CD4-positive, alpha-beta T cell treated with Interleukin-4 for 4 hours (primary cell): Measurements from ENCODE around the gene GAB4.
"Not testable (repeated sequence)": the region's sequence is repeated elsewhere in the genome, so short reads cannot be mapped to it uniquely, and the experiment has no call there.

Experiments used
- DNase-seq: peaks from one replicate; pipeline ENCODE4 v3.0.0-alpha.2; 2020

Gene GAB4

GRCh38 chr22:16956290-16956689, 51.7 kb downstream of the GAB4 start:
- DNase-seq = no peak

- DNase-seq = no peak
Observed at GRCh38 chr22:16955678-16956210, 52.3 kb downstream of the GAB4 start.

- DNase-seq = no peak
Observed at GRCh38 chr22:16955081-16955480, 52.9 kb downstream of the GAB4 start.

DNA sequence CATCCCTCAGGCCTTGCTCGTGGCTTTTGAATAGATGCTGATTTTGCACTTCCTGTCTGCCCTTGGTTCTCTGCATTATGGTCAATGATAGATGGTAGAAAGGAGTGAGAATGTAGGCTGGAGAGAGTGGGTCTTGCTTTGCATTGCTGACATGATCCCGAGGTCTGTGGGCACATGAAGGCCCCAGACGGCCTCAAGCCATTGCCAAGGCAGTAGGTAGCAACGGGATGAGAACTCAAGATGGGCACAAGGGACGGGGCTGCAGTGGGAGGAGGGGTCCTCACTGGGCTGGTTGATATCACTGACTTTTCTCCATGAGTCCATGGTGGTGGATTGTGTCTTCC, 54.0 kb downstream of the GAB4 start:
- DNase-seq = no peak

DNA sequence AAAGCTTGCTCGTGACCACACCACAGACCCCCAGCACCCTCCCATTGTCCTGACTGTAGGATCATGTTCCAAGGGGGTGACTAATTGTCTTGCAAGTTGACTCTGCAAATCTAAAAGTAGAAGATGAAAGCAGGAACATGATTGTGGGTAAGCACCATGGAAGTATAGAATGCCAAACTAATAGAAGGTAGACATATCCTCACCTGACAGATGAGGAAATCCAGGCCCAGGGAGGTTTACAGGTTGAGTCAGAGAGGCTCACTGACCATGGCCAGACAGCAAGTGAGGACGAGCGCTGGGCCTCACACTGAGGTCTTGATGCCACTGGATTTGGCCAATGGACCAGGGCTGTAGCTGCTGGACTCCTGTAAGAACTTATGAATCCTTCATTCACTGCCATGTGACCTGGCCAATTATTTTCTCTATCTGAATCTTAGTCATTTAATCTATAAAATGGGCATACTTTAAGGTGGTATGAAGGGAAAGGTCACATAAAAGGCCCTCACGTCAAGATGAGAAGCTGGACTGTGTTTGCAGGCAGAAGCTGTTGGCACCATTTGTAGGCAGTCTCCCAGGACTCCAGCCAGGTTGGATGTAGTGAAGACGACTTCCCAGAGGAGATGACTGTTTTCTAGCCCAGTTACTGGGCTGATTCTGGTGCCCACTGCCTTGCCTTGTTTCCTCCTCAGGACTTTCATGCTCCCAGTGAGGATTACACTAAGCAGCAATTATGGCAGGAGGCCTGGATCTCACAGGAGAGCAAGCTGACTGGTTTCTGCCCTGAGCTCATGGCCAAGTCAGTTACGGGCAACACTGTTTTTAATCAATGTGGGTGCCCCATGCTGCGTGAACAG, 54.6 kb downstream of the GAB4 start:
- DNase-seq = no peak

GRCh38 chr22:16949561-16949960, 58.5 kb downstream of the GAB4 start:
- DNase-seq = no peak

GRCh38 chr22:16937811-16938210, 70.2 kb downstream of the GAB4 start:
- no peak for DNase-seq

- DNase-seq = not testable (repeated sequence)
Observed at GRCh38 chr22:16937209-16937608, 70.8 kb downstream of the GAB4 start.

GRCh38 chr22:16936625-16937024, 71.4 kb downstream of the GAB4 start:
- DNase-seq = no peak

DNA sequence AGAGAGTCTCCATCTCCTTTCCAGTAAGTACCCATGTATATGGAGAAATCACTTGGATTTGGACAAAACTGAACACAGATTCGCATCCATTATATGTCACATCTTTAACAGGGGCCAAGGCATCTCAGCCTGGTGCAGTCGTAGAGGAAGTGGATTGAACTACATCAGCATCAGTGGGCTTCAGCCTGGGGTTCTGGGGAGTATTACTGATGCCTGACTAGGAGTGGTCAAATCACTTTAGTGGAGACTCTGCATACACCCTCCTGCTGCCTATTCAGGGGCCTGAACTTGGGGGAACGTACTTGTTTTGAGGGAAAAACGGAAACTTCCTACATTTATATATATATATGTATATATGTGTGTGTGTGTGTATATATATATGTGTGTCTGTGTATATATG, 72.8 kb downstream of the GAB4 start:
- DNase-seq = no peak

DNA sequence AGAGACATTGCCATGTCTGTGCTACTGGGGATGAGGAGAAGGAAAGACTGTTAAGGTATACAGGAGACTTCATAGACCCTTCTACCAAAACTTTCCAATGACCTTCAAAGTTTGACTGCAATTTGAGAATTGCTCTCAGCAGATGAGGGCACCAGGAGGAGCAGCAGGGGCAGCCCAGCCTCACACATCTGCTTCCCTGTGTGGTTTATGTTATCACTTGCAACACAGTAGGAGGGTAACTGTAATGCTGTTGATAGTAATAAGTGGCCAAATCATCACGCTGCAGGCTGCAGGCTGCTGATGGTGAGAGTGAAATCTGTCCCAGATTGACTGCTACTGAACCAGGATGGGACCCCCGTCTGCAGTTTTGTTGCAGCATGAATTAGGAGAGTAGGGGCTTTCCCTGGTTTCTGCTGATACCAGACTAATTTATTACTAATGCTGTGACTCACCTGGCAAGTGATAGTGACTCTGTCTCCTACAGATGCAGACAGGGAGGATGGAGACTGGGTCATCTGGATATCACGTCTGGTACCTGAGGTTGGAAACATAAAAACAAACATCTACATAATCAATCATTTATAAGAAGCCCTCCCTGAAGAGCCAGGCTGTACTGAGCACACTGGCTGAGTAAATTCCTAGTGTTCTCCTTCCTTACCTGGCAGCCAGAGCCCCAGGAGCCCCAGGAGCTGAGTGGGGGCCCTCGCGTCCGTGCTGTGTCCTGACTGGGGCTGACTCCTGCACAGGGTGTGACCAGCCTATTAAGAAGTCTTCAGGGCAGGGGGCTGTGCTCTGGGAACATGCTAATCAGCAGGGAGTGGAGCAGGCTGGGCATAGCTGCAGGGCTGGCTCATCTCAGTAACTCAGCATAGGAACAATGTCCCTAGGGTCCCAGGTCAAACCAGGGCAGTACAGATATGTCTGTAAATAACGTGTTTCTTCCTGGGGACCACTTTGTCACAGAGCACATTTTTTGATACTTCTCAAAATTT, 74.4 kb downstream of the GAB4 start:
- DNase-seq = no peak

GRCh38 chr22:16932577-16932976, 75.4 kb downstream of the GAB4 start:
- DNase-seq = no peak

- DNase-seq = no peak
Observed at GRCh38 chr22:16925407-16925966, 82.5 kb downstream of the GAB4 start.

GRCh38 chr22:16922706-16923105, 85.3 kb downstream of the GAB4 start:
- DNase-seq = no peak

- no peak for DNase-seq
Observed at GRCh38 chr22:16922076-16922475, 85.9 kb downstream of the GAB4 start.

- DNase-seq = peak; percentile 52
Observed at GRCh38 chr22:16917144-16918003, 90.6 kb downstream of the GAB4 start.

- no peak for DNase-seq
Observed at GRCh38 chr22:16915701-16916100, 92.3 kb downstream of the GAB4 start.

DNA sequence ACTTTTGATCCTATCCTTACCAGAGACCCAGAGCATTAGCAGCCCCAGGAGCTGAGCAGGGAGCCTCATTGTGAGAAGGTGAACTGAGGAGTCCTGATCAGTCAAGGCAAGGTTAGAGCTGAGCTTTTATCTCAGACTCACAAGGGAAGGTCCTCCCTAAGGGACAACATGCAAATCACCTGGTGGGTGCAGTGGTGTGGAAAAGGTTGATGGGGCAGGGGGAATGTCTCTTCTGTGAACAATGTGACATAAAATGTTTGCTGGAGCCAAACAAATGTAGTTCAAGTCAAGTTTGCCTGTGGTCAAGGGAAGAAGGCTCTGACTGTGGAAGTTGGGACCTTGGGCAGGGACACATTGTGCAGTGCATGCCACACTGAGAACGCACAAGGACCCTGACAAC, 93.1 kb downstream of the GAB4 start:
- DNase-seq = not testable (repeated sequence)

DNA sequence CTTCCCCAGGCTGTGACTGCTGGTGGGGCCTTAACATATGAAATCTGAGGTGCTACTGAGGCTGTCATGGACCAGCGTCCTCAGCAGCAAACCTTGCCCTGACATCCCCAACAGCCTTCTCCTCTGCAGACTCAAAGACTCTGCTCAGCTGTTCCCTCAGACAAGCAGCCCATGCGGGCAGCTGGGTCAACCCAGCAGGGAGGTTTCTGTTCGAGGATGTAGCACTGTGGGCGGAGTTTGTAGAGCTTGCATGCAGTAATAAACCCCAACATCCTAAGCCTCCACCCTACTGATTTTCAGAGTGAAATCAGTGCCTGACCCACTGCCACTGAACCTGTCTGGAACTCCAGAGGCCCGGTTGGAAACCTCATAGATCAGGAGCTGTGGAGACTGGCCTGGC, 94.0 kb downstream of the GAB4 start:
- DNase-seq = no peak

GRCh38 chr22:16912281-16912680, 95.7 kb downstream of the GAB4 start:
- no peak for DNase-seq
